ENCODE data around the gene SMC5. TPM values are rescaled to one million over a fixed set of nuclear protein-coding genes. Genes with fewer than 3 reads are reported as not detected.

SMC5 gene
- total RNA-seq, result 18.6 and 19.3 TPM in 2 replicates

DNA sequence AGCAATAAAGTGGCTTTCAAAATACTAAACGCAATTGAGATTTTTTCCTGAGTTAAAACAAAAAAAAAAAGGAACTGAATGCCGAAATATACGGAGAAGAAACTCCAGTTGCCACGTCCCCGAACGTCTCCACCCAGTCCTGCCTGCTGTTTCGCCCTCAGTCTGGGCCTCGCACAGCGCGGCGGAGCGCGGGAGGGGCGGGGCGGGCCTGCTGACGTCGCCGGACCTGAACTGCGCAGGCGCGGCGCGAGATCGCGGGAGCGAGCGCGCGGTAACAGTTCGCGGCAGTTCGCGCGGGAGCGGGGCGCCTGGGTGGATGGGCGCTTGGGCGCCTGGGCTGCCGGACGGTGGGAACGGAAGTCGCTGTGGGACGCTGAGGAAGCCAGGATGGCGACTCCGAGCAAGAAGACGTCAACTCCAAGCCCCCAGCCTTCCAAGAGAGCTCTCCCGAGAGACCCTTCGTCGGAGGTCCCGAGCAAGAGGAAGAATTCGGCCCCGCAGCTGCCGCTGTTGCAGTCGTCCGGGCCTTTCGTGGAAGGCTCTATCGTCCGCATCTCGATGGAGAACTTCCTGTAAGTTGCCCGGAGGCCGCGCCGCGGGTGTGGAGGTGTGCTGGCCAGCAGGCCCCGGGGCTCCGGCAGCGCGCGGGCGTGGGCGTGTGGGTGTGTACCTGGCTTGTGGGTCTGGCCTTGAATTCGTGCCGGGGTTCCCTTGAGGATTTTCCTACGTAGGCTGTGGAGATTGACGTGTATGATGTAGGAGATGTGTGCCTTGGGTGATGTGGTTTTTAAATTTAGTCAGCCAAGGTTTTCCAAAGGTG, at the start of gene SMC5:
Gene SMC5 (plus strand): TSS at position 287 of the 820 bp plus-strand sequence. CDS start 101 bp downstream, at position 388.

Other genes starting within 250 kb of the SMC5 start
- gene MAMDC2, start 215.1 kb upstream of the SMC5 start, total RNA-seq, result 0.52 and 1.7 TPM in 2 replicates
- 18.8 and 22.5 TPM in 2 replicates for gene KLF9, start 155.7 kb downstream of the SMC5 start, total RNA-seq

Data from bronchial smooth muscle cell (primary cell).